Lung (tissue), 12 donors: ENCODE data around the gene ZNF618. TPM values are rescaled to one million over a fixed set of nuclear protein-coding genes. Genes with fewer than 3 reads are reported as not detected.

Experiments
- ATAC-seq: fragments of 200-7000 bp; cut with Tn5 transposase; one replicate; pipeline ENCODE4 v1.9.1; 2020; ENCODE audit warnings: moderate number of reproducible peaks; ENCODE audit not compliant: insufficient read depth, low FRiP score
- DNase-seq, 3 donors: peaks; one replicate each; pipeline ENCODE4 v3.0.0-alpha.2; 2013 to 2017
- H3K27ac ChIP-seq, 2 donors: one replicate each; pipeline ENCODE4 v1.5.1; 2013; ENCODE audit warnings: mild to moderate bottlenecking in 2 of 2, moderate library complexity in 2 of 2, control low read depth in 1 of 2, inconsistent platforms in 1 of 2, low read depth in 1 of 2, low read length in 1 of 2
- H3K27me3 ChIP-seq, 3 donors: one replicate each; pipeline ENCODE4 v1.5.1; 2013; ENCODE audit warnings: low read length in 2 of 3; ENCODE audit not compliant: control insufficient read depth in 3 of 3, insufficient read depth in 3 of 3
- H3K36me3 ChIP-seq, 4 donors: one replicate each; pipeline ENCODE4 v1.5.1; 2013; ENCODE audit warnings: low read length in 4 of 4, mild to moderate bottlenecking in 1 of 4, moderate library complexity in 1 of 4; ENCODE audit not compliant: control insufficient read depth in 4 of 4, insufficient read depth in 4 of 4
- H3K4me1 ChIP-seq, 5 donors: one replicate each; pipeline ENCODE4 v1.5.1; 2013; ENCODE audit warnings: low read length in 5 of 5, mild to moderate bottlenecking in 2 of 5, moderate library complexity in 1 of 5; ENCODE audit not compliant: control insufficient read depth in 5 of 5, insufficient read depth in 5 of 5
- H3K4me3 ChIP-seq: one replicate; pipeline ENCODE4 v1.5.1; 2013; ENCODE audit warnings: mild to moderate bottlenecking, control low read depth, moderate library complexity
- H3K9ac ChIP-seq, 2 donors: one replicate each; pipeline ENCODE4 v1.5.1; 2013; ENCODE audit warnings: low read length in 2 of 2, control low read depth in 1 of 2; ENCODE audit not compliant: insufficient read depth in 1 of 2
- H3K9me3 ChIP-seq, 4 donors: one replicate each; pipeline ENCODE4 v1.5.1; 2013; ENCODE audit warnings: low read length in 3 of 4, mild to moderate bottlenecking in 1 of 4, moderate library complexity in 1 of 4; ENCODE audit not compliant: control insufficient read depth in 4 of 4, insufficient read depth in 3 of 4
- CTCF ChIP-seq: IDR thresholded peaks from 2 replicates; pipeline ENCODE4 v1.5.1; 2012; ENCODE audit warnings: mild to moderate bottlenecking; ENCODE audit errors: control extremely low read depth, extremely low read depth
- WGBS, 2 donors: extraction: QIAGEN DNeasy Blood & Tissue Kit; methylation state at CpG; one replicate each; pipeline ENCODE4 v1.1.7; 2013; 5-methylcytosine and 5-hydroxymethylcytosine counted together
- polyA plus RNA-seq, 2 donors: library from polyadenylated mRNA; stranded (reverse); fragments of 200-250 nt; gene quantifications; one replicate each; pipeline ENCODE4 v1.2.1, GENCODE V29; 2013
- total RNA-seq, 2 donors: library from RNA; depleted of rRNA in 1 of 2; stranded (reverse); fragments of >200 nt in 1 of 2; gene quantifications; one replicate each; pipeline ENCODE4 v1.2.1, GENCODE V29; 2014 to 2021
- donor health status: control.
- donor health status: control.
- donor health status: Bipolar disorder and iron deficiency.
- donor health status: healthy.
- donor health status: DM: yes; HTN: yes; CAD: no.

ZNF618 gene
- total and polyA plus RNA-seq, 4 donors: 1.6 to 16.3 (median 6.0) TPM

DNA sequence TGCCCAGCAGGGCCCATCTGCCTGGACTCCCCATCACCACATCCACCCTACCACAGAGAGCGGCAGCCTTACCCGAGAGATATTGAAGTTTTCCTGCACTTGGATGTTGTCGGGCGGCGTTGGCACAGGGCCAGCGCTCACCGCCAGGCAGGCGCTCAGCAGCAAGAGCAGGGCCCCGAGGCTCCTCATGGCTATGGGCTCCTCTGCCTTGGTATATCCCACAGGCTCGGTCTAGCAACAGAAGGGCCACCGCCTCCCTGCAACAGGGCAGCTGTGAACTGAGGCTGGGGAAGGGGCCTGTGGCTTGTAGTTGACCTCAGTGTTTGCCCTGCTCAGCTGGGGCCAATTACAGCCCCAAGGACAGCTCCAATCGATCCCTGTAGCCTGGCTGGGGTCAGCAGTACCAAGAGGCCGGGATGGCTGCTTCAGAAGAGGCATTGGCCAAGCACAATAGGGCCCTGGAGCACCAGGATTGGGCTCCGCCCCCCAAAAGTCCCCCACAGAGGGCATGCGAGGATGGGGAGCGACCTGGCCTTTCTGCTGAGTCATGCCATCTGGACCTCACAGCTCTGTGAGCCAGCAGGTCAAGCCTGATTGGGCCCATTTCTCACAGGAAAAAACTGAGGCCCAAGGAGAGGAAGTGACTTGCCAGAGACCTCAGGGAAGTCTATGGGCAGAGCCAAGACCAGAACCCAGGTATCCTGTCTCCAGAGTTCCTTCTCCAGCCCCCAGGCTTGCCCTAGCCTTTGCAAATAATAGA lies 202.1 kb downstream of the ZNF618 start, which contains the start of gene AMBP:
AMBP (minus strand) TSS at position 280 of the 760 bp plus-strand sequence; CDS start at position 189, 91 bp downstream.
- Histone ChIP-seq H3K4me3 (no peak within 1 kb of the TSS), H3K4me1 (peaks cover 0 to 20% (median 4%) of the 10 kb centered on the region in 5 donors), H3K36me3 (no peaks in the 10 kb centered on the region), H3K9me3 (no peaks in the 10 kb centered on the region), H3K27me3 (peaks cover 0 to 2% (median 0%) of the 10 kb centered on the region in 3 donors), H3K27ac (no peak within 1 kb of the TSS), H3K9ac (no peak within 1 kb of the TSS)
- WGBS, 2 donors: 48 to 66% methylated on average over 16 of the region's 16 CpGs
- DNase-seq: peak; percentile 57 to 74 (median 64)
- no peak for ATAC-seq
- TF ChIP-seq CTCF: no peak

DNA sequence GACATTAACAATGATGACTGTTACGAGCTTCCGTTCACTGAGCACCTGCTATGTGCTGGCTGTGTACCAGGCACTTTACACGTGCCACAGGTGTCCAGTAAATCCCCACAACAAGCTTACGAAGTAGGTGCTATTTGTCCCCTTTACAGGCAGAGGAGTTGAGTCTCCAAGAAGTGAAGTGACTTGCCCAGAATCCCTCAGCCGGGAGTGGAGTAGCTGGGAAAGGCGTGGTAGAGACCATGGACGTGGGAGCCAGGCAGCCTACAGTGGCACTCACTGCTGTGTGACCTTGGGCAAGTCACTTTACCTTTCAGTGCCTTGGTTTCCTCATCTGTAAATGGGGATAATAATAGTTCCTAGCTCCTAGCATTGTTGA lies 202.7 kb downstream of the ZNF618 start:
- Histone ChIP-seq H3K9ac (no peak overlapping the region), H3K27me3 (peaks cover 0 to 2% (median 0%) of the 10 kb centered on the region in 3 donors), H3K9me3 (no peaks in the 10 kb centered on the region), H3K27ac (no peak overlapping the region), H3K36me3 (no peaks in the 10 kb centered on the region), H3K4me3 (no peak overlapping the region), H3K4me1 (peaks cover 0 to 20% (median 4%) of the 10 kb centered on the region in 5 donors)
- DNase-seq: no peak
- TF ChIP-seq CTCF: no peak
- no peak for ATAC-seq
- WGBS, 2 donors: 74 to 82% methylated on average over 7 of the region's 7 CpGs

DNA sequence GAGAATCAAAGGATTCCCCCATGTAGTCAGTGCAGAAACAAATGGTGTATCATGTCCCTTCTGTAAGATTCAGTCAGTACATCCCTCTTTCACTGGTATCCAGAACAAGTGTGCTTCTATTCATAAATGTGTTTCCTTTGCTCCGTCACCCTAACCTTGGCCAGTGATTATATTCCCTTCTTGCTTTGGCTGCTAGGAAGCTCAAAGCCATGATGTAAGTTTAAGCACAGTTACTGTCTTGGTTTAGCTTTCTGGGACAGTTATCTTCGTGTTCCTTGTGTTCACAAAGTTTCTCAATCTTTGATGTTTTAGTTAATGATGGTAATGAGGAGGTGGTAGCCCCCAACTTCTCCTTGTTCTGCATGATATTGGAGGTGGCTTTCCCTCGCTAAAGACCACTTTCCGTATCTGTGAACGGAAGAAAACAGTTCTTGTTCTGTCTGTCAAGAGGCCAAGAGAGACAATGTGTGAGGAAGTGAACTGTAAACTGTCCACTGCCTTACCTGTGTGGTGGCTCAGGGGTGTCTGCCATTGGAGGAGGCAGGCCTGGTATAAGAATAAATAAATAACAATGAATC lies 204.2 kb downstream of the ZNF618 start:
- Histone ChIP-seq H3K36me3 (no peaks in the 10 kb centered on the region), H3K4me1 (peaks cover 0 to 20% (median 4%) of the 10 kb centered on the region in 5 donors), H3K27me3 (no peaks in the 10 kb centered on the region), H3K9ac (no peak overlapping the region), H3K4me3 (no peak overlapping the region), H3K9me3 (no peaks in the 10 kb centered on the region), H3K27ac (peak overlapping the region in 1 of 2 donors; percentile 18)
- TF ChIP-seq CTCF: no peak
- no peak for DNase-seq
- no peak for ATAC-seq
- 74 to 75% methylated on average over 5 of the region's 5 CpGs for WGBS, 2 donors
